Globus pallidus (tissue), 1 donor: ENCODE measurements around the gene DRC1.

Source experiments
- DNase-seq: peaks from one replicate; pipeline ENCODE4 v3.0.0-alpha.2; 2015; ENCODE audit warnings: low spot score

Gene DRC1

DNA sequence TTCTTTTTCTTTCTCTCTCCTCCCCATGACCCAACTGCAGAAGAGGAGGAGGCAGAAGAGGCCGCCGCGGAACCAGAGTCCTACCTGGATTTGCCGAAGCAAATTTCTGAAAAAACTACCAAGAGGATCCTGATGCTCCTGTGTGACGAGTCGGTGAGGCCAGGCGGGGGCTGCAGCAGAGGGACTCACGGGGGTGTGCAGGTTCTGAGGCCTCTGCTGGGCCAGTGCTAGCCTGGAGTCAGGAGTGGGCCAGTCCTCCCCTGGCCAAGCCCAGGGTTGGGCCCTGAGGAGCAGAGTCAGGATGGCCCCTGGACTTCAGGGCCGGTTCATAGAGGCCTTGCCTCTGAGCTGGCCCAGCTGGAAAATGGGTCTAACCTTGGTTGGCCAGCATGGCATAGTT, 46.9 kb downstream of the DRC1 start:
- DNase-seq: no peak

GRCh38 chr2:26449278-26450030, 47.7 kb downstream of the DRC1 start:
- DNase-seq: no peak

- no peak for DNase-seq
Measured at GRCh38 chr2:26450031-26450635, 48.4 kb downstream of the DRC1 start.

DNA sequence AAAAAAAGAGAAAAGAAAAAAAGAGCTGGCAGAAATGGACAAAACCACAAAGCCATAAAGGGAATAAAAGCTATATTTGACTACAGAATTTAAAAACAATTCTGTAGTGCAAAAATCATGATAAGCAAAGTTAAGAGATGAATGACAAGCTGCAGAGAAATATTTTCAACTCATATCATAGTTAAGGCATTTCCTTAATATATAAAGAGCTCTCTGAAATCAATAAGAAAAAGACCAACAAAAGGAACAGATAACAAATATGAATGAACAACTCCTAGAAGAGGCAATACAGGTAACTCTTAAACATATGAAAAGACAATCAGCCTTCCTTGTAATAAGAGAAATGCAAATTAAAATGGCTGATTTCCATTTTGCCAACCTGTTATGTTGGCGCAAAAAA, 50.0 kb downstream of the DRC1 start:
- no peak for DNase-seq

GRCh38 chr2:26453421-26454329, 52.0 kb downstream of the DRC1 start:
- DNase-seq: no peak

- no peak for DNase-seq
Measured at GRCh38 chr2:26454561-26455001, 52.9 kb downstream of the DRC1 start.

DNA sequence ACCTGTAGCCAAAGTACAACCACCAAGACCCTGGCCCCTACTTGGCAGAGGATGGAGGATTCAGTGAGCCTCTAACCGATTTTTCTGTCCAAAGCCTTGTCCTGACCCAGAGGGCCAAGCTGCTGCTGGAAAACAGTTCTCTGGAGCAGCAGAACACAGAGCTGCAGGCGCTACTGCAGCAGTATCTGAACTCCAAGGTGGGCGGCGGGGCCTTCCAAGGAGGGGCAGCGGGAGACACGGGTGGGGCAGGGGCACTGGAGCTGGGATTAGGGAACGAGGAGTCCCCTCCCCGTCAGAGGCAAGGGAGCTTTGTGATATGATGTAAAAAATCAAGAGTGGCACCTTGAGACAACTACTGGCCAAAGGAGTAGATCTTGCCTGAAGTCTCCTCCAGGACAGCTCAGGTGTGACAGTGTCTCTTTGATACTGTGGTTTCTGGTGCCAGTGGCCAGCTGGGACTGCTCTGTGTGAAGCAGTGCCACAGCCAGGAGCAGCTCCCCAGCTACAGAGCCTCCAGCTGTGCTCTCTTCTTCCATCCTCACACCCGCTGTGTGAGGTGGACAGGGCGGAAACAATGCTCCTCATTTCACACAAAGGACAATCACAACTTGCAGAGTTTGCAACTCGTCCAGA, 53.4 kb downstream of the DRC1 start:
- DNase-seq: no peak

- no peak for DNase-seq
Measured at GRCh38 chr2:26455670-26456439, 54.1 kb downstream of the DRC1 start.

DNA sequence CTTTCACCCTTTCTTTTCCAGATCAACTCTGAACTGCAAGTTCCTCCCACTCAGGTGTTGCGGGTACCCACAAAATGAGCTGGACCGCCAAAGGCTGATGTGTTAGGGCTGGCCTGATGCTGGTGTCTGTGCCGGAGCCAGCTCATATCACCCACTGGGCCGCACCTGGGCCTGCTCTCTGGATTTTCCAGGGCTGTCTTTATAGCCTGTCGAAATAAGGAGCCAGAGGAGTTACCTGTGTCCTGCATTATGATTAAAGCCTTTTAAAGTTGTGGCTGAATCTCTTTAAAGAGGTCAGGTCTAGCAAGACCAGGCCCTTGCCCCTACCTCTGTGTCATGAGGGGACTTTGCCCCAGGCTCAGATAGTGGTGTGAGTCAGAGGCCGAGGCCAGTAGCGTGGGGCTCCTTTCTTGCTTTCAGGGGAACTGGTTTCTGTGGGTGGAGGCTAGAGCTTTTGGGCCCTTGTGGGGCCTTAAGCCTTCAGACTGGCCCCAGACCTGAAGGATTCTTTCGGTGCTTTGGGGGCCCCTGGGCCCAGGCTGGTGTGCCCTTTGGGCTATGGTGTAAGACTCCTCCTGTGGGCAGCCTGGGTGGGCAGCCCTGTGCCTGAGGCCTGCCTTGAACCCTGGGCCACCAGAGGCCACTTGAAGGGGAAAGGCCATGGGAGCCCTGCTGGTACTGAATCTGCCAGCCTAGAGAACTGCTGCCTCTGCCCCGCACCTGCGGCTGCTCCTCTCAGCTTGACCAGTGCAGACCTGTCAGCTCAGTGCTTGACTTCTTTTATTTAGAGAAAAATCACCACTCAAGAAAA, 54.9 kb downstream of the DRC1 start:
- no peak for DNase-seq

- no peak for DNase-seq
Measured at GRCh38 chr2:26457251-26457666, 55.5 kb downstream of the DRC1 start.

DNA sequence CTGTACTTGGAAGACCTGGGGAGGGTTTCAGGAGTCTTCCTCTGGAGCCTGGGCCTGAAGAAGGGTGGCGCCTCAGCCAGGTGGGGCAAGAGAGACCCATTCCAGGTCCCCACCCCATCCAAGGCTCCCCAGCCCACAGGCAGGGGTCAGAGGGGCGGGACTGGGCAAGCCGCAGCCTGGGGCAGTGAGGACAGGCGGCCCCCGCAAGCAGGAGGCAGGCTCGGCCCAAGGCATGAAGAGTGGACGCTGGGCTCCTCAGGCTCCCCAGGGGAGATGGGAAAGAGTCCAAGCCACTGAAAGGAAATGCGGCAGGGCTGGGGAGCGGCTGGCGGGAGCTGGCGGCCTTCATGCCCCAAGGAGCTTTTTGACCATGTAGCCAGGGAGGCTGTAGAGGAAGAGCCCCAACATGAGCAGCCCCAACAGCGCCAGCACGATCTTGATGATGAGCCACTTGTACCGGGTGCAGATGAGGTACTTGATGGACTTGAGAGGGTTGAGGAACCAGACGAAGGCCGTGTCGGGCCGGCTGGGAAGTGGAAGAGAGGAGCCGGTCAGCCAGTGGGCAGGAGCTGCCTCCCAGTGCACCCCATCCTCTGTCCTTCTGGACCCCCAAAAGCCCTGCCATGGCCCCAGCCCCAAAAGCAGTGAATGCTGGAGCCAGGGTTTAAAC, 56.1 kb downstream of the DRC1 start:
- no peak for DNase-seq

- DNase-seq: no peak
Measured at GRCh38 chr2:26458365-26459042, 56.8 kb downstream of the DRC1 start.

- no peak for DNase-seq
Measured at GRCh38 chr2:26459991-26460612, 58.4 kb downstream of the DRC1 start.

- no peak for DNase-seq
Measured at GRCh38 chr2:26460613-26461031, 58.9 kb downstream of the DRC1 start.

GRCh38 chr2:26461601-26462023, 59.9 kb downstream of the DRC1 start:
- no peak for DNase-seq

DNA sequence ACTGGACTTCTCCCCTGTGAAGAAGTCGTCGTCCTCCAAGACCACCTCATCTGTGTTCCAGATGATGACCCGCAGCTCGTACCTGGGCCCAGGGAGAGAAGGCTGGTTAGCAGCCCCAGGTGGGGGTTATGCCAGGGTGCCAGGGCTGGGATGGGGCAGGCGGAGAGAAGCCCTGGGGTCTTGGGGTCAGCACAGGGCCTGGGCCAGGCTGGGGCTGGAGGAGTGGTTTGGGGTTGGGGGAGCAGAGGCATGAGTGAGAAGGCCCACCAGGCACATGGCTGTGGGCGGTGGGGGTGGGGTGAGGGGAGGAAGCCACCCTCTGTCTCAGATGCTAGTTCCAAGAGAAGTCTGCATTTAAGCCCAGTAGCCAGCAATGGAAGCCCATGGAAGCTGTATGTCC, 60.4 kb downstream of the DRC1 start:
- no peak for DNase-seq

DNA sequence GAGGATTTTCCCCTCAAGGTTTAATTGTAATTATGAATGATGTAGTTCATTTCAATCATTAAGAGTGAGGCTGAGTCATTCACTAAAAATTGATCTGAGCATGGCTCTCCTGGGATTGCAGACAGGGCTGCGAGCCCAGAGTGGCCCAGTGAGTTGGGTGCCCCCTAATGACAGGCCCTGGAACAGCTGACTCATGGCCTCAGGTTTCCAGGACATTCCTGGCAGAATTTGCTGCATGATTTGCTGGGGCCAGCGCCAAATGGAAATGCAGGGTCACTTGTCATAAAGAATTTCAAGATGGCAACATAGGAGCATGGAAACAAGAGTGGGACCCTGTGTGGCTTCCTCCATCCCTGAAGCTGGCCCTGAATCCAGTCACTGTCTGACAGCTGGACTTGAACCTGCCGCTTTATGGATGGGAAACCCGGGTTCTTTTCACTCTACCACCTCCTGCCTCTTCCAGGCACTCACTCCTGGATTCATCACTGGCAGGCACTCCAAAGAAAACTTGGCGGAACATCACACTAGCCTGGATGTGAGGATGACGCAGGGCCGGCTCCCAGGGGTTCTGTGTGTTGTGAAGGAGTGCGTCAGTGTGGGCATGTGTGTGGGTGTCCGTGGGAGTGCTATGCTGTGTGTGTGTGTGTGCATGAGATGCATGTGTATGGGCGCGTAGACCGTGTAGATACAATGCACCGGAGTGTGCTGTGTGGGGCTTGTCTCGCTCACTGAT, 61.0 kb downstream of the DRC1 start:
- peak; percentile 3 for DNase-seq
